OCI-LY1 (cell line): ENCODE data around the gene PIANP.

Source experiments
- EZH2 ChIP-seq: fragments of 200-600 bp; sonication (generic), shearing (Covaris generic); IDR thresholded peaks from 2 replicates; pipeline ENCODE4 v1.8.0; 2017; ENCODE audit warnings: borderline replicate concordance, mixed run types, mild to moderate bottlenecking, antibody characterized with exemption, low read length, moderate library complexity, mixed read lengths
- TF ChIP-seq, protein P1 (sequence below): fragments of 200-600 bp; sonication (generic), shearing (Covaris generic); IDR thresholded peaks from 2 replicates; pipeline ENCODE4 v1.5.1; 2017; ENCODE audit warnings: mild to moderate bottlenecking, antibody characterized with exemption, low read length, moderate library complexity, mixed read lengths

DNA sequence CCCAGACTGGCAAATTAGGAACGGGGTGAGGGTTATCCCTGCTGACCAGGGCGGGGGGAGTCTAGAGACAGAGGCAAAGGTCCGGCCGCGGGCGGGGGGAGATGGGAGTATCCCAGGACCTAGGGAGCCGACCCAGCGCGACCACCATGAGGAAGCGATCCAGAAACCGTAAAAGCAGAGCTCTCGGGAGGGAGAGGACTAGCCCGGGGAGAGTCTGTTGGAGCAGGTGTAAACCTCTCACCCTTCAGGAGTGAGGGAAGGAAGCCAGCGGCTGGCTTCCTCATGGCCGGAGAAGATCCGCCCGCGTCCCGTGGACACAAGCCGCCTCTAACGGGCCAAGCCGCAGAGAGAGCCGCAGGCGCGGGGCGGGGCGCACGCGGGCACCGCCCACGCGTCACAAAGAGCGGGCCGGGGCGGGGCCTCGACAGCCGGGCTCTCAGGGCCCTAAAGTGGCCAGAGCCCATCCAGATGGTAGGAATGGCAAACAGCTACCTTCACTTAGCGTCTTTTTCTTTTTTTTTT is 53.5 kb downstream of the PIANP start, which contains the start of gene ACRBP:
- TF ChIP-seq, protein P1, sequence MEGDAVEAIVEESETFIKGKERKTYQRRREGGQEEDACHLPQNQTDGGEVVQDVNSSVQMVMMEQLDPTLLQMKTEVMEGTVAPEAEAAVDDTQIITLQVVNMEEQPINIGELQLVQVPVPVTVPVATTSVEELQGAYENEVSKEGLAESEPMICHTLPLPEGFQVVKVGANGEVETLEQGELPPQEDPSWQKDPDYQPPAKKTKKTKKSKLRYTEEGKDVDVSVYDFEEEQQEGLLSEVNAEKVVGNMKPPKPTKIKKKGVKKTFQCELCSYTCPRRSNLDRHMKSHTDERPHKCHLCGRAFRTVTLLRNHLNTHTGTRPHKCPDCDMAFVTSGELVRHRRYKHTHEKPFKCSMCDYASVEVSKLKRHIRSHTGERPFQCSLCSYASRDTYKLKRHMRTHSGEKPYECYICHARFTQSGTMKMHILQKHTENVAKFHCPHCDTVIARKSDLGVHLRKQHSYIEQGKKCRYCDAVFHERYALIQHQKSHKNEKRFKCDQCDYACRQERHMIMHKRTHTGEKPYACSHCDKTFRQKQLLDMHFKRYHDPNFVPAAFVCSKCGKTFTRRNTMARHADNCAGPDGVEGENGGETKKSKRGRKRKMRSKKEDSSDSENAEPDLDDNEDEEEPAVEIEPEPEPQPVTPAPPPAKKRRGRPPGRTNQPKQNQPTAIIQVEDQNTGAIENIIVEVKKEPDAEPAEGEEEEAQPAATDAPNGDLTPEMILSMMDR: no peak
- TF ChIP-seq EZH2: no peak
